ENCODE results near the gene DNER.

DNER gene

DNA sequence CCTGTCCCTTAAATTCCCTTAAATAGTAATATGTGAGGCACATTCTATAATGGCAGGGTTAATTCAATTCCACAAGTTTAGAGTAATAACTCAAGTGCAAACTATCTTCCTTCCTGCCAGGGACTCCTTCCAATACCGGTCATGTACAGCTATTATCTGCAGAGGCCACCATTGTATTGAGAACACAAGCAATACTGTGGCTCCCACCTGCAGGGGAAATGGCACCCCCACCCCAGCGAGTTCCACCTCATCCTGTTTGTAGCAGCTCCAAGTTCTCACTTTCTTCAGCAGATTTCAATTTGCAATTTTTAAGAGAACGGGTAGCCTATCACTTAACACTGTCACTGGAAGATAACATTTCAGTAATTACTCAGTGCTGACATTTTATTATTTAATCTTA, 271.2 kb downstream of the DNER start:
- TF ChIP-seq, protein P1, sequence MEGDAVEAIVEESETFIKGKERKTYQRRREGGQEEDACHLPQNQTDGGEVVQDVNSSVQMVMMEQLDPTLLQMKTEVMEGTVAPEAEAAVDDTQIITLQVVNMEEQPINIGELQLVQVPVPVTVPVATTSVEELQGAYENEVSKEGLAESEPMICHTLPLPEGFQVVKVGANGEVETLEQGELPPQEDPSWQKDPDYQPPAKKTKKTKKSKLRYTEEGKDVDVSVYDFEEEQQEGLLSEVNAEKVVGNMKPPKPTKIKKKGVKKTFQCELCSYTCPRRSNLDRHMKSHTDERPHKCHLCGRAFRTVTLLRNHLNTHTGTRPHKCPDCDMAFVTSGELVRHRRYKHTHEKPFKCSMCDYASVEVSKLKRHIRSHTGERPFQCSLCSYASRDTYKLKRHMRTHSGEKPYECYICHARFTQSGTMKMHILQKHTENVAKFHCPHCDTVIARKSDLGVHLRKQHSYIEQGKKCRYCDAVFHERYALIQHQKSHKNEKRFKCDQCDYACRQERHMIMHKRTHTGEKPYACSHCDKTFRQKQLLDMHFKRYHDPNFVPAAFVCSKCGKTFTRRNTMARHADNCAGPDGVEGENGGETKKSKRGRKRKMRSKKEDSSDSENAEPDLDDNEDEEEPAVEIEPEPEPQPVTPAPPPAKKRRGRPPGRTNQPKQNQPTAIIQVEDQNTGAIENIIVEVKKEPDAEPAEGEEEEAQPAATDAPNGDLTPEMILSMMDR (IDR thresholded peaks at IDR 0.05; ENCODE audit: low read depth, low read length): no peak
- DNase-seq (ENCODE audit: low read depth in 2 of 2): no peak

GRCh38 chr2:229438430-229439159, 275.8 kb downstream of the DNER start:
- TF ChIP-seq, protein P1 (IDR thresholded peaks at IDR 0.05; ENCODE audit: low read depth, low read length): no peak
- no peak overlapping the region for H3K4me3 ChIP-seq (replicated peaks in 1 of 2; ENCODE audit: low read depth in 2 of 2, low read length in 2 of 2)
- DNase-seq (ENCODE audit: low read depth in 2 of 2): no peak

More for the DNA sequence above, 271.2 kb downstream of the DNER start:
- H3K4me3 ChIP-seq (replicated peaks in 1 of 2; ENCODE audit: low read depth in 2 of 2, low read length in 2 of 2): no peak overlapping the region

- no peak overlapping the region for H3K4me3 ChIP-seq (replicated peaks in 1 of 2; ENCODE audit: low read depth in 2 of 2, low read length in 2 of 2)
- DNase-seq (ENCODE audit: low read depth in 2 of 2): no peak
- TF ChIP-seq, protein P1 (IDR thresholded peaks at IDR 0.05; ENCODE audit: low read depth, low read length): no peak
Measured at GRCh38 chr2:229437467-229437866, 276.9 kb downstream of the DNER start.

- TF ChIP-seq, protein P1 (IDR thresholded peaks at IDR 0.05; ENCODE audit: low read depth, low read length): no peak
- no peak overlapping the region for H3K4me3 ChIP-seq (replicated peaks in 1 of 2; ENCODE audit: low read depth in 2 of 2, low read length in 2 of 2)
- peak in 1 of 2 donors; percentile 66 for DNase-seq (ENCODE audit: low read depth in 2 of 2)
Measured at GRCh38 chr2:229434187-229434586, 280.2 kb downstream of the DNER start.

DNA sequence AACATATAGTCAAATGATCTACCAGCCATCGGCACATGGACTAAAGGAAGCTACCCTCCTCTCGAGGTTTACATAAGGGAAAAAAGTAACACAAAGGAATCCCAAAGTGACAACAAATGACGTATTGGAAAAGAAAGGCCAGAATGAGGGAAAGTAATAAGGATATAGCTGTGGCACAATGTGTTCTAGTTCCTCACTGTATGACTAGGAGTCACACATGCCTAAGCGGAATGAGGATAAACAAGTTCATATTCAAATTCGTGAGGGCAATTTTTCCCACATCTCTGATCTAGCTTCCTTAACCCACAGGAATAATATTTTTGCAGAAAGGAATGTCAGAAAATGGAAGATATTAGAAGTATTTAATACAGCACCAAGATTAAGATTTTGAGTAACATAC, 281.0 kb downstream of the DNER start:
- no peak overlapping the region for H3K4me3 ChIP-seq (replicated peaks in 1 of 2; ENCODE audit: low read depth in 2 of 2, low read length in 2 of 2)
- TF ChIP-seq, protein P1 (IDR thresholded peaks at IDR 0.05; ENCODE audit: low read depth, low read length): no peak
- DNase-seq (ENCODE audit: low read depth in 2 of 2): peak in 1 of 2 donors; percentile 58

GRCh38 chr2:229431327-229431954, 282.9 kb downstream of the DNER start:
- peak; percentile 83 to 87 for DNase-seq (ENCODE audit: low read depth in 2 of 2)
- TF ChIP-seq, protein P1 (IDR thresholded peaks at IDR 0.05; ENCODE audit: low read depth, low read length): peak; percentile 50
- no peak overlapping the region for H3K4me3 ChIP-seq (replicated peaks in 1 of 2; ENCODE audit: low read depth in 2 of 2, low read length in 2 of 2)

Measured in cardiac fibroblast (primary cell).